HG03571 (cell line): Measurements from ENCODE around the gene PACC1.

Experiments
- ATAC-seq: cut with Tn5 transposase; IDR thresholded peaks from one replicate; pipeline ENCODE4 v1.9.1; 2021; ENCODE audit not compliant: unreplicated experiment

Gene PACC1

DNA sequence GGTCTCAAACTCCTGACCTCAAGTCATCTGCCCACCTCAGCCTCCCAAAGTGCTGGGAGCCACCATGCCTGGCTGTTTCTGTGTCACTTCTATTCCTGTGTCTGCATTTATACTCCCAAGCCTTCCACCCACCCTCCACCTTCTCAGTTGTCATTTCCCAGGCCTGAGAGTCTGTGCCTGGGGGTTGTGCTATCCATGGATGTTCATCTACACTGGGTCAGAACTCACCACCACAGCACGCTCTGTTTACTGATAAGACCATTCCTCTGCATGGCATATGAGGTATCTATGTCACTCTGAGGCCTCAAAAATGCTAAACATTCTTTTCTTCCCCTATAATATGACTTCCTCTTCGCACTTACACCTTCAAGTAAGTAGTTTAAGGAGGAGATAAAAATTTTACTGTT is 24.1 kb upstream of the PACC1 start:
- no peak for ATAC-seq

DNA sequence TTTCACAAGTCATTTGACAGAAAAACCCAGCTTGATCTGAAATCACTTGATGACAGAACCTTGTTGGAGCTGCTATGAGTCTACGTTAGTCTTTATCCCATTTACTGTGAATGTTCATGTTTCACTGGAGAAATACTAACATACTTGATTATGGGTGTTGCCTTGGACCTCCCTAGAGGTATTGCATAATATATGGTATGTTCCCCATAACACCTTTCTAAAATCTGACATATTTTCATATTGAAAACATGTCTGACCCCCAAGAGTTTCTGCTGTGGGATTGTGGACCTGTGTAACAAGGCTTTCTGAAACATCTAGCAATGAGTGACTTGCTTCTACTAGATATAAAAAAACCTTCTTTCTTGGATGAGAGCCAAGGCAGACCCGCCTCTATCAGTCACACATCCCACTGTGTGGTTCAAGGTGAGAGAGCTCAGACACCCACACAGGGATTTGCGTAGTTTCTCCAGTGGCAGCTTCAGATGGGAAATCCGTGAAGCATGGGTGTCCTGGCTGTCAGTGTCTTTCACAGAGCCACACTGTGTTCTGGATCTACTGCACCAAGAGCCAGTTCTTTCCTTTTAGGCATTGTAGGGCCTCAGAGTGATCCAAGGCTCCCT is 22.6 kb upstream of the PACC1 start:
- ATAC-seq: no peak

- no peak for ATAC-seq
Observed at GRCh38 chr1:212434992-212435391, 20.3 kb upstream of the PACC1 start.

GRCh38 chr1:212433577-212434462 is 19.1 kb upstream of the PACC1 start:
- no peak for ATAC-seq

DNA sequence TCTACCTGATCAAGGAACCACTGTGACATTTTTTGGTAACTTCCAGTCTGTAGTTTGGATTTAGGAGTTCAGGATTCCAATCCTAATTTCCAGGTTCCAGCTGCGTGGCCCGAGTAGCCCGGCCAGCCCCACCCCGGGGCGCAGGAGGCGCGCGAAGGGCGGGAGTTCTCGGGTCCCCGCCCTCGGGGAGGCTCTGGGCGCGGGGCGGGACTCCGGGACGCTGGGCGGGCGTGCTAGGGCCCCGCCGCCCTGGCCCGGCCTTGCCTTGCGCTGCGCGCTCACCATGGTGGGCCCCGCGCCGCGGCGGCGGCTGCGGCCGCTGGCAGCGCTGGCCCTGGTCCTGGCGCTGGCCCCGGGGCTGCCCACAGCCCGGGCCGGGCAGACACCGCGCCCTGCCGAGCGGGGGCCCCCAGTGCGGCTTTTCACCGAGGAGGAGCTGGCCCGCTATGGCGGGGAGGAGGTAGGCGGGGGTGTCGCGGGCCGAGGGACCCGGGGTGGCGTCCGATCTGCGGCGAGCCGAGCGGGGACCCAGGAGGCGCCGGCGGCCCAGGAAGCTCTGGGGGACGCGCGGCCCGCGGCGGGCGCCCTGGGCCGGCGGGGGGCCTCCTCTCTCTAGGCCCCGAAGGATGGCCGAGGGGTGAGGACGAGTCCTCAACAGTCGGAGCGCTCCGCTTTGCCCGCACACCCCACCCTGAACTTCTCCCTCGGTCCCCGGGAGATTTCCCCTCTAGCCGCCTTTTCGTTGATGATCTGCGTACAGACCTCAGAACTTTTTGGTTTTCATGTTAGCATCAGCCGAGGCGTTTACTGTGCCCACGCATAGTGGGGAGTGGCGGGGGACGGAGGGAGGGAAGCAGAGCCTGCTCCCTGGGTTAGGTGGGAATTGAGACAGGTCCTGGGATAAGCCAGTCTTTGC is 18.2 kb upstream of the PACC1 start, which contains the start of gene NENF:
Gene NENF (plus strand): TSS at position 260 of the 916 bp plus-strand sequence. CDS start 24 bp downstream, at position 284.
- peak; percentile 98 for ATAC-seq

DNA sequence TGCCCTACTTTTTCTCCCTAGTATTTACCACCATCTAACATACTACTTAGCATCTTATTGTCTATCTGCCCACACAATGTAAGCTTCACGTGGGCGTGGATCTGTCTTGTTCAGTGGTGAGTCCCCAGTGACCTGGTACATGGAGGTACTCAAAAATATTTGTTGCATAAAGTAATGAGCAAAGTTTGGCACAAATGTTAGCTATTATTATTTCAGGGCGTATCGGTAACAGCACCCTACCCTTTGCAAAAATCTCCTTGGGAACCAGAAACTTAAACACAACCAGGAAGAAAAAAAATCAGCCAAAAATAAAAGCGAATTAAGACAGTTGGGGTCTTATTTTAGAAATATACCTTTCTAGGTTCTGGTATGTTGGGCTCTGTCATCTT is 17.6 kb upstream of the PACC1 start:
- ATAC-seq: no peak

GRCh38 chr1:212431644-212432043 is 17.0 kb upstream of the PACC1 start:
- no peak for ATAC-seq

DNA sequence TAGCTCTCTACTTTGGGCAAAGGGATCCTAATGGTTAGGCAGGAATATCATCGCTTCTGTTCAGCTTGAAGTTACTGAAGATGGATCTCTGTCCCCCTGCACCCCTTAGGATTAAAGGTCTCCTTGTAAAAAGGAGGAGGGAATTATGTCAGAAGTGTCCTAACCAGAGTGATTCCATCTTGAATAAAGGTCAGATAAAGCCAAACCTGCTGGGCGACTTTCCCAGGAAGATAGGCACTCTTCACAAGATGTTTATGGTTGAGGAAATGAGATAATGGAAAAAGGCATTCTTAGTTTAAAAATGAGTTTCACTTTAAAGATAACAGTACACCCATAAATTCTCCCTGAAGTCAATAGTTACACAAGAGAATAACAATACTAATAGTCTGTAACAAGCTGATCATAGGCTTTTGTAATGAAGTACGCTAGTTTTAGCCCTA is 16.3 kb upstream of the PACC1 start:
- no peak for ATAC-seq

- no peak for ATAC-seq
Observed at GRCh38 chr1:212430416-212430815, 15.7 kb upstream of the PACC1 start.

- no peak for ATAC-seq
Observed at GRCh38 chr1:212428496-212428895, 13.8 kb upstream of the PACC1 start.

DNA sequence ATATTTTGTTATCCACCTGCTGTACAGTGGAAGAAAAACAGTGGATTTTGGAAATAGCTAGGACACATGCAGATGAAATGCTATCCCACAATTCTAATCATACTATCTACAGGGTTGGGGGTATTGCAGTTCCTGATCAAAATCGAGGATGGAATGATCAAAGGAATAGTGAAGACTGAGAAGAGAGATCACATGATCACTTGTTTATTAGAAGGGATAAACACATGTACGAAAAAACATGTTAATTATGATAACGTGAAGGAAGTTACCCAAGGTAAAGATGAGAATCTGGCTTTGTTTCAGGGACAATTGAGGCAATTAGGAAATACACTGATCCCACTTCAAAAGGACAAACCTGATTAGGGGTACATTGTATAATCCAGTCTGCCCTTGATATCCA is 9.2 kb upstream of the PACC1 start:
- no peak for ATAC-seq

DNA sequence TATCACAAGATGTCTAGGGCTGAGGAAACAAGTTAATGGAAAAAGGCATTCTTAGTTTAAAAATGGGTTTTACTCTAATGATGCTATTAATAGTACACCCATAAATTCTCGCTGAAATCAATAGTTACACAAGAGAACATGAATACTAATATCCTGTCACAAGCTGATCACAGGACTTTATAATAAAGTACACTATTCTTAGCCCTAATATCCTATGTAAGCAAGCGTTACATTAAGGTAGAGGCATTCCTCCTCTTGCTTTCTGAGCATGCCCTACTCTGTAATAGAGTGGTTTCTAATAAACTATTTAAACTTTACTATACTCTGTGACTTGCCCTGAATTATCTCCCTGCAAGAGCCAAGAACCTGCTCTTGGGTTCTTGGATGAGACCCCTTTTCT is 6.5 kb upstream of the PACC1 start:
- ATAC-seq: no peak

DNA sequence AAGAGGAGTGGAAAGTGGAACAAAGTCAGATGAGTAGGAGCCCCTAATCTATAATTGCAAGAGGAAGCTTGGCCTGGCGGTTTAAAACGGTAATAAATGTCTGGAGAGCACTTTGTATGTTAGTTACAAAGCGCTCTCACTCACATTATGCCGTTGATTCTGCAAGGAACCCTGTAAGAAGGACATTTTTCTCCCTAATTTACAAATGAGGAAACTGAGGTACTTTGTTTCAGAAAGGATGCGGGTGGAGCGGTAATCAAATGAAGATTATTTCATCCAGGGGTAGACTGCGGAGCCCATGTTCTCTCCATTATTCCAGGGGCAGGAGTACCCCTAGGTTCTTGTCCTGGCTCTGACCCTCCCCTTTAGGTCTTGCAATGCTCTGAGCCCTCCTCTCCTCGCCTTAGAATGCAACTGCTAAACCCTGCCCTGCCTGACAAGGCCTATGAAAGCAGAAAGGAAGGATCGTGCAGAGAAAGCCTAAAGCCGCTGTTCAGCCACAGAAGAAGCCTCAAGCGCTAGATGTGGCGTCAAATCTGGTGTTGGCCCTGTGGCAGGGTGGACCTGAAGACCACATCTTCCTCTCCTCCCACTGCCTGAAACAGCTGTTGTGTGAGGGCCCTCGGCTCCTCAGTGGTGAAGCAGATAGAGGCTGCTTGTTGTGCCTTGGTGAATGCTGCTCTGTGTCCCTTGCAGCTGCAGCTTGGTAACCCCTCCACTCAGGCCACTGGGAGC is 588 bp upstream of the PACC1 start:
- no peak for ATAC-seq

DNA sequence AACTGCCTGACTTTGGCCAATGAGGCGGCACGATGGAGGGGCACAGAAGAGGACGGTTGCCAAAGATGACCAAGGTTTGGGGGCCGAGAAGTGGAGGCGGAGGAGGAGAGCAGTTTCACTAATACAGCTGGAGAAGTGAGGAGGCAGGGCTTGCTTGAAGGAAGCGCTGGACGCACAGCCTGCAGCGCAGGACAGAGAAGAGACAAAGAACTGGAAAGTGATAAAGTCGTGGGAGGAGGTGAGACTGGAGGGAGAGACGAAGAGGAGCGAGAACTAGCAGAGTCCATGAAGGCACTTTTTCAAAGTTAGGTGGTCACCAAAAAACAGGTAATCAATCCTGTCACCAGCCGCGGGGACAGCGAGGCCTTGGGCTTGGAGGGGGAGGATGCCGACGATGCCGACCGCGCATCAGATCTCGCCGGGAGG is 771 bp downstream of the PACC1 start:
- ATAC-seq: peak; percentile 2

- no peak for ATAC-seq
Observed at GRCh38 chr1:212412374-212412773, 2.3 kb downstream of the PACC1 start.

GRCh38 chr1:212410231-212410820 is 4.4 kb downstream of the PACC1 start:
- no peak for ATAC-seq

DNA sequence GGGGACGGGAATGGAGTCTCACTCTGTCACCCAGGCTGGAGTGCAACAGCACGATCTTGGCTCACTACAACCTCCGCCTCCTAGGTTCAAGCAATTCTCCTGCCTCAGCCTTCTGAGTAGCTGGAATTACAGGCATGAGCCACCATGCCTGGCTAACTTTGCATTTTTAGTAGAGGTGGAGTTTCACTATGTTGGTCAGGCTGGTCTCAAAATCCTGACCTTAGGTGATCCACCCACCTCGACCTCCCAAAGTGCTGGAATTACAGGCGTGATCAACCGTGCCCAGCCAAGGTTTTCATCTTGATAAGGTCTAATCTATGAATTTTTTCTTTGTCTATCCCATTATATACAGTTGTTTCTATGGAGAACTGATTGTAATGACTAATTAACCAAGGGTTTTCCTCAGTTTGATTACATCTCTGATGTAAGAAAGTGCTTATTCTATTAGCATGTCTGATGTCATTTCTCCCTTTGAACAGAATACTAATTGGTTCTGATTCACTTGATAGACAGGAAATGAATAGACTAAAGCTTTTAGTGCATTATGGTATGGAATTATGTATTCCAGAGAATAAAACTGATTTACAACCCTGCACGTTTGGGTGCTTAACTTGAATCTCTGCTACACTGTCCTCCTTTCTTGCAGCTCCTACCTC is 11.9 kb downstream of the PACC1 start:
- ATAC-seq: no peak

DNA sequence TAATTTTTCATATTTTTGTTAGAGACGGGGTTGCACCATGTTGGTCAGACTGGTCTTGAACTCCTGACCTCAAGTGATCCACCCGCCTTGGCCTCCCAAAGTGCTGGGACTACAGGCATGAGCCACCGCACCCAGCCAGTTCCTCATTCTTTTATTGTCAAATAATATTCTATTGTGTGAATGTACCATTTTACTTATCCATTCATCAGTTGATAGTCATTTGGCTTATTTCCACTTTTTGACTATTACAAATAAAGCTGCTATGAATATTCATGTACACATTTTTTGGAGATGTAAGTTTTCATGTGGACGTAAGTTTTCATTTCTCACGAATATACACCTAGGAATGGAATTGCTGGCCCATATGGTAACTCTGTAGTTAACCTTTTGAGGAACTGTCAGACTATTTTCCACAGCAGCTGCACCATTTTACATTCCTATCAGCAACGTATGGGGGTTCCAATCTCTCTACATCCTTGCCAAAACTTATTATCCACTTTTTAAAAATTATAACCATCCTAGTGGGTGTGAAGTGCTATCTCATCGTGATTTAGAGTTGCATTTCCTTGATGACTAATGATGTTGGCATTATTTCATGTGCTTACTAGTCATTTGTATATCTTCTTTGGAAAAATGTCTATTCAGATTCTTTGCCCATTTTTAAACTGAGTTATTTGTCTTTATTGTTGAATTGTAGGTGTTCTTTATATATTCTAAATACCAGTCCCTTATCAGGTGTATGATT is 12.7 kb downstream of the PACC1 start:
- no peak for ATAC-seq

DNA sequence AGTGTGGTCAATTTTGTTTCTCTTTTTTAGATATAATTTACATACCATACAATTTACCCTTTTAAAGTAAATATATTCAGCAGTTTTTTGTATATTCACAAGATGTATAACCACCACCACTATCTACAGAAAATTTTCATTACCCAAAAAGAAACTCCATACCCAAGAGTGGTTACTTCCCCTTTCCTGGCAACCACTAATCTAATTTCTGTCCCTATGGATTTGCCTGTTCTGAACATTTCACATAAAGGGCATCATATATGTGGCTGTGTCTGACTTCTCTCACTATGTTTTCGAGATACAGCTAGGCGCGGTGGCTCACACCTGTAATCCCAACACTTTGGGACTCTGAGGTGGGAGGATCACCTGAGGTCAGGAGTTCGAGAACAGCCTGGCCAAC is 13.6 kb downstream of the PACC1 start:
- ATAC-seq: no peak
